Kidney (tissue), 14 donors: ENCODE results near the gene MAD1L1. TPM values are rescaled to one million over a fixed set of nuclear protein-coding genes. Genes with fewer than 3 reads are reported as not detected.

Experiments
- DNase-seq, 5 donors: peaks; one replicate each; pipeline ENCODE4 v3.0.0-alpha.2; 2013 to 2020
- FAIRE-seq: peaks from 2 replicates; lab custom pipeline; 2012; peaks lifted over from hg19 to GRCh38; lab: Jason Lieb, UNC
- H3K27ac ChIP-seq, 2 donors: one replicate each; pipeline ENCODE4 v1.7.0; 2013; ENCODE audit warnings: low read depth in 2 of 2, low read length in 2 of 2, inconsistent platforms in 1 of 2
- H3K27me3 ChIP-seq: one replicate; pipeline ENCODE4 v1.7.1; 2013; ENCODE audit warnings: low read length, inconsistent platforms; ENCODE audit not compliant: control insufficient read depth, insufficient read depth
- H3K36me3 ChIP-seq, 3 donors: one replicate each; pipeline versions ENCODE4 v1.7.0 to v1.7.1; 2013; ENCODE audit warnings: low read length in 3 of 3, control low read depth in 1 of 3, inconsistent platforms in 1 of 3; ENCODE audit not compliant: insufficient read depth in 3 of 3, control insufficient read depth in 2 of 3
- H3K4me1 ChIP-seq, 3 donors: one replicate each; pipeline versions ENCODE4 v1.7.0 to v1.7.1; 2013; ENCODE audit warnings: low read length in 3 of 3, inconsistent platforms in 1 of 3, low read depth in 1 of 3; ENCODE audit not compliant: control insufficient read depth in 2 of 3, insufficient read depth in 2 of 3
- H3K4me3 ChIP-seq, 3 donors: one replicate each; pipeline versions ENCODE4 v1.7.0 to v1.8.1; 2013; ENCODE audit warnings: low read length in 3 of 3, control low read depth in 1 of 3, inconsistent platforms in 1 of 3
- H3K9ac ChIP-seq, 3 donors: one replicate each; pipeline versions ENCODE4 v1.7.0 to v1.7.1; 2013; ENCODE audit warnings: low read length in 3 of 3, control low read depth in 1 of 3, inconsistent platforms in 1 of 3
- H3K9me3 ChIP-seq, 3 donors: one replicate each; pipeline versions ENCODE4 v1.7.0 to v1.7.1; 2013; ENCODE audit warnings: low read length in 3 of 3, control low read depth in 1 of 3, inconsistent platforms in 1 of 3; ENCODE audit not compliant: control insufficient read depth in 2 of 3, insufficient read depth in 1 of 3
- CTCF ChIP-seq: IDR thresholded peaks from 3 replicates; pipeline ENCODE4 v1.5.1; 2012; ENCODE audit warnings: mild to moderate bottlenecking, moderate library complexity, borderline replicate concordance; ENCODE audit not compliant: insufficient read depth; ENCODE audit errors: extremely low read depth
- intact Hi-C: fragments of 100-400 bp; cut with DNase I; formaldehyde crosslinking; loops from one replicate; pipeline ENCODE4 v1.11.1; 2022
- polyA plus RNA-seq: library from polyadenylated mRNA; stranded (reverse); fragments of 350-450 nt; fragmentation: Illumina TruSeq; extraction: RNeasy Lipid Tissue Mini Kit (QIAGEN cat#74804); gene quantifications from one replicate; pipeline ENCODE4 v1.2.3, GENCODE V29; 2014; ENCODE audit warnings: low read depth, low replicate concordance; ENCODE audit not compliant: insufficient read depth
- total RNA-seq: library from RNA; stranded (reverse); fragmentation: NEBNext Ultra II Directional; extraction: Animal tissue kit (Norgen Biotek cat#: 25700); gene quantifications from one replicate; pipeline ENCODE4 v1.2.1, GENCODE V29; 2021
- donor health status: control.
- donor health status: control.
- donor health status: control.
- donor health status: control.
- donor health status: control.
- donor health status: DM: yes; HTN: yes; CAD: no.
- donor health status: Normal renal cell carcinoma (clear cell type).

MAD1L1 gene
- total and polyA plus RNA-seq, 2 donors from 2014 or later: 33.2 to 45.2 TPM

DNA sequence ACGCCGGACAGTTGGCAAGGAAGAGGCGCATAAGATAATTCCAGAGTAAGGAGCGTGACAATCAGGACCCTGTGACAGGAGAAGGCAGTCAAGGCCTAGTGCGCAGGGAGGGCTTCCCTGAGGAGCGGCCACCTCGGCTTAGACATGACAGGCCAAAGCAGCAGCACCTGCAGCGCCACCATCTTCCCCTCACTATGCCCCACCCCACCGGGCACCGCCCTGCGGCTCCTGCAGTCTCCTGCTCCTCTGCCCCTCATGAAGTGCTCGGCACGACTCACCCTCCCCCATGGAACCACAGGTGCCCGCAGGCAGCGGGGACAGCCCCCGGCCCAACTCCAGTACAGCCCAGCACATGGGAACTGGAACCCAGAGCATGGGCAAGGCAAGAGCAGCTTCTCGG, 11.8 kb downstream of the MAD1L1 start:
- TF ChIP-seq CTCF: no peak
- FAIRE-seq: no peak
- no peak overlapping the region for H3K9ac ChIP-seq
- H3K4me3 ChIP-seq: no peak overlapping the region
- H3K36me3 ChIP-seq: peaks cover 4 to 24% (median 5%) of the 10 kb centered on the region in 3 donors
- DNase-seq: peak in 1 of 5 donors; percentile 68
- H3K4me1 ChIP-seq: no peaks in the 10 kb centered on the region
- H3K27ac ChIP-seq: no peak overlapping the region
- H3K27me3 ChIP-seq: no peaks in the 10 kb centered on the region
- no peaks in the 10 kb centered on the region for H3K9me3 ChIP-seq
- intact Hi-C loops: no loop called here

DNA sequence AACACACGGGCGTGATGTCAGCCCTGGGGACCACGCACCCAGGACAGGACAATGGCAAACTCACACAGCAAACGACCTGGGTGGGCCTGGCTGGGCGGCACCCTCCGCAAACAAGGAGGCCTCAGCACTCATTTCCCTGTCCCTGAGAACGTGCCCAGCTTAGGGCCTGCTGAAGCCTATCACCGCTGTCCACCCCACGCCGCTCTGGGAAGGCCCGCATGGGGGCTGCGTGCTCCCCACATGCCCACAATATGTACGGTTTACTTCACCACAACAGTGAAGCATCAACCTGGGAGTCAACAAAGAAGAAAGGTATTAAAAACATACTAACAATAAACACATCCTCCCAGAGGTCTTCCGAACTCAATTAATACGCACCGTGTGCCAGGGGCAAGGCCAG, 12.2 kb downstream of the MAD1L1 start:
- Histone ChIP-seq H3K27ac (no peak overlapping the region), H3K4me1 (no peaks in the 10 kb centered on the region), H3K4me3 (no peak overlapping the region), H3K36me3 (peaks cover 4 to 24% (median 5%) of the 10 kb centered on the region in 3 donors), H3K9me3 (no peaks in the 10 kb centered on the region), H3K9ac (no peak overlapping the region), H3K27me3 (no peaks in the 10 kb centered on the region)
- intact Hi-C loops: no loop called here
- FAIRE-seq (no peak), DNase-seq (no peak)
- no peak for TF ChIP-seq CTCF

DNA sequence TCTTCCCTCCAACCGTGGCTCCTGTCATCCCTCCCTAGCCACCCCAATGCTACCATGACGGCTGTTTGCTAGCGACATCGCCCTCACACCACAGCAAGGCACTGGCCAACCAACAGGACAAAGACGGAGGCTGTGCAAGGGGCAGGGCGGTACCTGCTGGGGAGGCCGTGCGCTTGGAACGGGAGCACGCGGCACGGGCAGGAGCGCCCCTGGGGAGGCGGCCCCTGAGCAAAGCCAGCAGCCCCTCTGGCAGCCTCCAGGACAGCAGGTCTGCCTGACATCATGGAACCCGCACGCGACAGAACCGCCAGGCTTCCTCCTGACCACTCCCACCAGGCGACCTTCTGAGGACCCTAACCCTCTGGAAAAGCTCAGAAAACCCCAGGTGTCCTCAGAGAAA, 12.7 kb downstream of the MAD1L1 start:
- no peaks in the 10 kb centered on the region for H3K4me1 ChIP-seq
- H3K9me3 ChIP-seq: no peaks in the 10 kb centered on the region
- H3K27me3 ChIP-seq: no peaks in the 10 kb centered on the region
- intact Hi-C loops: no loop called here
- no peak overlapping the region for H3K9ac ChIP-seq
- FAIRE-seq (no peak), DNase-seq (no peak)
- H3K27ac ChIP-seq: no peak overlapping the region
- H3K36me3 ChIP-seq: peaks cover 4 to 21% (median 4%) of the 10 kb centered on the region in 3 donors
- TF ChIP-seq CTCF: no peak
- H3K4me3 ChIP-seq: no peak overlapping the region

DNA sequence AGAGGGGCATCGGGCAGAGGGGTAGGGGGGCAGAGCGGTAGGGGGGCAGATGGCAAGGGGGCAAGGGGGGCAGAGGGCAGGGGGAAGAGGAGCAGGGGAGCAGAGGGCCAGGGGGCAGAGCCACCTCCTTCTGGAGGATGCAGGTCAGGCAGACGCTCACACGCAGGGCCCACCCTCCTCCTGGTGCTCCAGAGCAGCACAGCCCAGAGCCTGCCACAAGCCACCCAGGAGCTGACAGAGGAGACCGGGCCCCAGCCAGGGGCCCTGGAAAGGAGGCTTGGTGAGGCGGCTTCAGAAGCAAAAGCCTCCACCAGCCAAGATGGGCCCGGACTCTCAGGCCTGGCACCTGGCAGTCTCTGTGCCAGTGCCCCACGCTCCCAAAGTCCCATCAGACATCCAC, 13.1 kb downstream of the MAD1L1 start:
- Histone ChIP-seq H3K9ac (no peak overlapping the region), H3K4me3 (no peak overlapping the region), H3K27ac (no peak overlapping the region), H3K9me3 (no peaks in the 10 kb centered on the region), H3K27me3 (no peaks in the 10 kb centered on the region), H3K4me1 (no peaks in the 10 kb centered on the region), H3K36me3 (peaks cover 3 to 18% (median 4%) of the 10 kb centered on the region in 3 donors)
- intact Hi-C loops: no loop called here
- FAIRE-seq: no peak
- no peak for DNase-seq
- no peak for TF ChIP-seq CTCF
